Loucy (cell line): Measurements from ENCODE around the gene NRP1.
"Not testable (repeated sequence)": the region's sequence is repeated elsewhere in the genome, so short reads cannot be mapped to it uniquely, and the experiment has no call there.

ENCODE experiments used
- H2AFZ ChIP-seq: fragments of 200-600 bp; sonication (generic); 2 replicates; pipeline ENCODE4 v1.6.0; 2016; ENCODE audit warnings: antibody characterized with exemption, mild to moderate bottlenecking, low read length, moderate library complexity
- H3F3A ChIP-seq: fragments of 200-600 bp; 2 replicates; pipeline ENCODE4 v1.6.0; 2016; ENCODE audit warnings: antibody characterized with exemption, low read depth, mild to moderate bottlenecking
- H3K27me3 ChIP-seq: fragments of 200-600 bp; sonication (generic); 2 replicates; pipeline ENCODE4 v1.6.1; 2014; ENCODE audit warnings: low read length, mild to moderate bottlenecking; ENCODE audit not compliant: insufficient read depth, poor library complexity, severe bottlenecking
- H3K36me3 ChIP-seq: fragments of 200-600 bp; sonication (generic); 2 replicates; pipeline ENCODE4 v1.6.1; 2016; ENCODE audit warnings: low read length; ENCODE audit not compliant: insufficient read depth
- H3K4me1 ChIP-seq: fragments of 200-600 bp; sonication (generic); 2 replicates; pipeline ENCODE4 v1.5.1; 2014; ENCODE audit warnings: low read length, mild to moderate bottlenecking; ENCODE audit not compliant: insufficient read depth, poor library complexity, severe bottlenecking
- H3K4me2 ChIP-seq: fragments of 200-600 bp; sonication (generic); 2 replicates; pipeline ENCODE4 v1.6.0; 2014; ENCODE audit warnings: antibody characterized with exemption, low read length, low read depth, mild to moderate bottlenecking; ENCODE audit not compliant: poor library complexity, severe bottlenecking
- H3K4me3 ChIP-seq: fragments of 200-600 bp; sonication (generic); 2 replicates; pipeline ENCODE4 v1.5.1; 2014; ENCODE audit warnings: low read length, mild to moderate bottlenecking, mixed read lengths; ENCODE audit not compliant: poor library complexity, severe bottlenecking
- H3K79me2 ChIP-seq: fragments of 200-600 bp; sonication (generic); 2 replicates; pipeline ENCODE4 v1.6.1; 2014; ENCODE audit warnings: low read length; ENCODE audit not compliant: insufficient read depth
- H3K9ac ChIP-seq: fragments of 200-600 bp; sonication (generic); 2 replicates; pipeline ENCODE4 v1.6.0; 2014; ENCODE audit warnings: mild to moderate bottlenecking, low read depth, low read length, moderate library complexity; ENCODE audit not compliant: poor library complexity, severe bottlenecking
- H3K9me2 ChIP-seq: fragments of 200-600 bp; sonication (generic); replicated peaks from 2 replicates; pipeline ENCODE4 v1.6.1; 2016; ENCODE audit warnings: low read depth, low read length, mixed read lengths
- H3K9me3 ChIP-seq: fragments of 200-600 bp; sonication (generic); 2 replicates; pipeline ENCODE4 v1.6.1; 2014; ENCODE audit warnings: mild to moderate bottlenecking, antibody characterized with exemption, low read length, low read depth; ENCODE audit not compliant: insufficient read depth
- H4K20me1 ChIP-seq: fragments of 200-600 bp; sonication (generic); 2 replicates; pipeline ENCODE4 v1.6.0; 2014; ENCODE audit warnings: antibody characterized with exemption, low read length, mild to moderate bottlenecking; ENCODE audit not compliant: insufficient read depth, poor library complexity, severe bottlenecking
- EZH2phosphoT487 ChIP-seq: fragments of 200-600 bp; IDR thresholded peaks from 2 replicates; pipeline ENCODE4 v1.6.1; 2018; ENCODE audit warnings: antibody characterized with exemption, mild to moderate bottlenecking, moderate library complexity, borderline replicate concordance
- TF ChIP-seq, protein P1 (sequence below): fragments of 200-600 bp; sonication (generic); conservative IDR thresholded peaks from 2 replicates; pipeline ENCODE4 v1.5.1; 2014; ENCODE audit warnings: mild to moderate bottlenecking, antibody characterized with exemption, low read length

The NRP1 gene

DNA sequence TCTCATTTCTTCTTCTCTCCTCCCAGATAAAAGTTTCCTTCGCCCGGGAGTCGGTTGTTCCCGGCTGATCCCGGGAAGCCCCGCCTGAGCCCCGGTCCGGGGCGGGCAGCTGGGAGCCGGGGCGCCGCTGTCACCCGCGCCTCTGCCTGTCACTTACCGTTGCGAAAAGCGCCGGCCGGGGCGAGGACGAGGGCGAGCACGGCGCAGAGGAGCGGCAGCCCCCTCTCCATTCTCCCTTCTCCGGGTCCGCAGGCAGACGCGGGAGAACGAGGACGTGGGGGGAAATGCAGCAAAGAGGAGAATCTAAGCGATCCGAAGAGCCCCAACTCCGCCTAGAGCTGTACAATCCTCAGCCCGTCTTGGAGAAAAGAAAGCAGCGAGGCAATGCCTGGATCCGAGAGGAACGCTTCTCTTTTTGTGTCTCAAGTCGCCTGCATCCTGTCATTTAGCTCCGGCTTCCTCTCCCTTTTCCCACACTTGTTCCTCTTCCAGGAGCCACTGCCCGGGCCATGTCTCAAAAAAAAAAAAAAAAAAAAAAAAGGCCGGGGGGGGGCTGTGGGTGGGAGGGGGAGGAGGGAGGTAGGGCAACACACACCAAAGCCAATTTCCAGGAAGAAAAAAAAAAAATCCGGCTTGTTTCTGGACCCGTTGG is at the start of gene NRP1:
Gene NRP1 (minus strand): TSS at position 515 of the 652 bp plus-strand sequence. CDS start 285 bp downstream, at position 230.
- no peaks in the 10 kb centered on the region for H3K9me3 ChIP-seq
- no peaks in the 10 kb centered on the region for H3K79me2 ChIP-seq
- H3K4me1 ChIP-seq, result peaks cover 32% of the 10 kb centered on the region
- TF ChIP-seq, protein P1, sequence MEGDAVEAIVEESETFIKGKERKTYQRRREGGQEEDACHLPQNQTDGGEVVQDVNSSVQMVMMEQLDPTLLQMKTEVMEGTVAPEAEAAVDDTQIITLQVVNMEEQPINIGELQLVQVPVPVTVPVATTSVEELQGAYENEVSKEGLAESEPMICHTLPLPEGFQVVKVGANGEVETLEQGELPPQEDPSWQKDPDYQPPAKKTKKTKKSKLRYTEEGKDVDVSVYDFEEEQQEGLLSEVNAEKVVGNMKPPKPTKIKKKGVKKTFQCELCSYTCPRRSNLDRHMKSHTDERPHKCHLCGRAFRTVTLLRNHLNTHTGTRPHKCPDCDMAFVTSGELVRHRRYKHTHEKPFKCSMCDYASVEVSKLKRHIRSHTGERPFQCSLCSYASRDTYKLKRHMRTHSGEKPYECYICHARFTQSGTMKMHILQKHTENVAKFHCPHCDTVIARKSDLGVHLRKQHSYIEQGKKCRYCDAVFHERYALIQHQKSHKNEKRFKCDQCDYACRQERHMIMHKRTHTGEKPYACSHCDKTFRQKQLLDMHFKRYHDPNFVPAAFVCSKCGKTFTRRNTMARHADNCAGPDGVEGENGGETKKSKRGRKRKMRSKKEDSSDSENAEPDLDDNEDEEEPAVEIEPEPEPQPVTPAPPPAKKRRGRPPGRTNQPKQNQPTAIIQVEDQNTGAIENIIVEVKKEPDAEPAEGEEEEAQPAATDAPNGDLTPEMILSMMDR, result no peak
- TF ChIP-seq EZH2phosphoT487, result no peak
- H3K9me2 ChIP-seq, result no peaks in the 10 kb centered on the region
- H2AFZ ChIP-seq, result peak within 1 kb of the TSS; percentile 84
- H3K36me3 ChIP-seq, result no peaks in the 10 kb centered on the region
- H3K27me3 ChIP-seq, result no peaks in the 10 kb centered on the region
- peak within 1 kb of the TSS; percentile 80 for H3K4me3 ChIP-seq
- H3K4me2 ChIP-seq, result peak within 1 kb of the TSS; percentile 86
- peak within 1 kb of the TSS; percentile 80 for H3K9ac ChIP-seq
- H3F3A ChIP-seq, result 0 out of 2 replicates have a peak, but pooled peaks cover 3% of the 10 kb centered on the region
- H4K20me1 ChIP-seq, result no peaks in the 10 kb centered on the region

DNA sequence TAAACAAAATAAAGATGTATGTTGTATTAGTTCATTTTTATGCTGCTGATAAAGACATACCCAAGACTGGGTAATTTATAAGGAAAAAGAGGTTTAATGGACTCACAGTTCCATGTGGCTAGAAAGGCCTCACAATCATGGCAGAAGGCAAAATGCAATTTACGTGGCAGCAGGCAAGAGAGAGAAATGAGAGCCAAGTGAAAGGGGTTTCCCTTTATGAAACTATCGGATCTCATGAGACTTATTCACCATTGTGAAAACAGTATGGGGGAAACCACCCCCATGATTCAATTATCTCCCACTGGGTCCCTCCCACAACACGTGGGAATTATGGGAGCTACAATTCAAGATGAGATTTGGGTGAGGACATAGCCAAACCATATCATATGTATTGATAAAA is 49.7 kb upstream of the NRP1 start:
- H3K4me2 ChIP-seq, H3K79me2 ChIP-seq, H3K27me3 ChIP-seq, H4K20me1 ChIP-seq, H3K9me3 ChIP-seq, H3K4me3 ChIP-seq, H3K9ac ChIP-seq, H3K36me3 ChIP-seq, H3F3A ChIP-seq, H3K9me2 ChIP-seq, H3K4me1 ChIP-seq, H2AFZ ChIP-seq: not testable (repeated sequence)

DNA sequence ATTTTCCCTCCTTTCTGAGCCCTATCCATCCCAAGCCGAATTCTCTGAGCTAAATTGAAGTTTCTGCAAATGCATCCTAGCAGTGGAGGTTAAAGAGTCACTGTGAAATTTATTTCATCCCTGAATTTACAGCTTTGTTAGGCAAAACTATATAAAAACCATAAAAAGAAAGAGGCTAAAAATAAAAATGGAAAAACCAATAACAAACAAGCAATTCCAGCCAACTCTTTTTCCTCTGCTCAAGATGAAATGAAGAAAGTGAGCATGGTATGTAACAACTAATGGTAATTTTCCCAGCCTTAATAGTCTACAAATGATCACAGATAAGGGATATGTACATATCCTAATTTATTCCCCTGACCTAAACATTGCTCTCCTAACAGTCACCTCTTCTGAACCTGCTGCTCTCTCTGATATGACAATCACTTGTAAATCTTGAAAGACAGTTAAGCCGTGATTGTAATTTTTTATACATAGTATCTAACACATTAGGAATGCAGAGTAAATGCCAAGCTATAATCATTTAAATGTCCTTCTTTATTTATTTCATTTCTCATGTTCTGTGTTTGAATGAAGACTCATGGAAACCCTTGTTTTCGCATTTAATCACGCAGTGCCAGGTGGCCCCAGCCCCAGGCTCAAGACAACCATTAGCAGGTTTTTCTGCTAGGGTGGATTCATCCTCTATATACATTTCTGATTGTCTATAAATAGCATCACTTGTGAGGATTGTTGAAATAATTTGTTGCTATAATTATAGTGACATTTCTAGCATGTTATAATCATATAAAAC is 48.6 kb upstream of the NRP1 start:
- Histone ChIP-seq H3K36me3 (no peaks in the 10 kb centered on the region), H3K9ac (no peak overlapping the region), H3K9me3 (no peaks in the 10 kb centered on the region), H4K20me1 (no peaks in the 10 kb centered on the region), H3K4me2 (no peak overlapping the region), H3K27me3 (no peaks in the 10 kb centered on the region), H3F3A (no peaks in the 10 kb centered on the region), H2AFZ (no peak overlapping the region), H3K79me2 (no peaks in the 10 kb centered on the region), H3K4me3 (no peak overlapping the region), H3K4me1 (no peaks in the 10 kb centered on the region), H3K9me2 (no peaks in the 10 kb centered on the region)
- TF ChIP-seq, protein P1, result no peak
- TF ChIP-seq EZH2phosphoT487, result no peak
